H1 (cell line): ENCODE data around the gene CRKL. TPM values are rescaled to one million over a fixed set of nuclear protein-coding genes. Genes with fewer than 3 reads are reported as not detected.

Source experiments
- MAX ChIP-seq: IDR thresholded peaks from 2 replicates; pipeline ENCODE4 v1.6.1; 2012; ENCODE audit warnings: inconsistent platforms
- SIN3A ChIP-seq, 2 experiments: IDR thresholded peaks in 1 of 2; conservative IDR thresholded peaks in 1 of 2; 2 replicates each; pipeline ENCODE4 v1.6.1; 2011 to 2012; ENCODE audit warnings: low read length in 2 of 2, improper control_type of control experiment in 1 of 2, low read depth in 1 of 2, mild to moderate bottlenecking in 1 of 2
- polyA plus RNA-seq, 7 experiments: library from polyadenylated mRNA; depleted of rRNA in 3 of 7; stranded (reverse) in 5 of 7; unstranded in 2 of 7; fragments of >200 nt in 5 of 7; fragments of 200-250 nt in 2 of 7; gene quantifications; 1 replicate in 5 of 7; 2 replicates in 1 of 7; 4 replicates in 1 of 7; pipeline versions ENCODE4 v1.2.1 to v1.2.3, GENCODE V29; 2011 to 2013; ENCODE audit warnings: missing spikeins in 2 of 7, mixed read lengths in 2 of 7
- total RNA-seq: library from RNA; stranded (reverse); fragmentation: NEBNext Ultra II Directional; extraction: Animal tissue kit (Norgen Biotek cat#: 25700); gene quantifications from 2 replicates; pipeline ENCODE4 v1.2.1, GENCODE V29; 2021
- TF ChIP-seq, protein P1 (sequence below), 3 experiments: IDR thresholded peaks; 1 replicate in 2 of 3; 2 replicates in 1 of 3; pipeline versions ENCODE4 v1.5.1 to v1.6.1; 2011; ENCODE audit warnings: low read length in 3 of 3, mild to moderate bottlenecking in 3 of 3, inconsistent platforms in 2 of 3, low read depth in 1 of 3, moderate library complexity in 1 of 3; ENCODE audit not compliant: insufficient read depth in 1 of 3; ENCODE audit errors: control extremely low read depth in 1 of 3

CRKL gene
- total and polyA plus RNA-seq, 2 of the 8 experiments (the other 6 are each of a cell fraction or from before 2014, with no cell fraction given) = 34.5 to 94.5 TPM

GRCh38 chr22:20885557-20886323, 31.5 kb upstream of the CRKL start (continued):
- TF ChIP-seq SIN3A (conservative IDR thresholded peaks at IDR 0.05 in 1 of 2, IDR thresholded peaks at IDR 0.05 in 1 of 2; ENCODE audit: low read depth in 1 of 2, low read length in 2 of 2) = peak in 1 of 2 experiments; percentile 79; a peak in 1 of 4 replicates
- TF ChIP-seq, protein P1, sequence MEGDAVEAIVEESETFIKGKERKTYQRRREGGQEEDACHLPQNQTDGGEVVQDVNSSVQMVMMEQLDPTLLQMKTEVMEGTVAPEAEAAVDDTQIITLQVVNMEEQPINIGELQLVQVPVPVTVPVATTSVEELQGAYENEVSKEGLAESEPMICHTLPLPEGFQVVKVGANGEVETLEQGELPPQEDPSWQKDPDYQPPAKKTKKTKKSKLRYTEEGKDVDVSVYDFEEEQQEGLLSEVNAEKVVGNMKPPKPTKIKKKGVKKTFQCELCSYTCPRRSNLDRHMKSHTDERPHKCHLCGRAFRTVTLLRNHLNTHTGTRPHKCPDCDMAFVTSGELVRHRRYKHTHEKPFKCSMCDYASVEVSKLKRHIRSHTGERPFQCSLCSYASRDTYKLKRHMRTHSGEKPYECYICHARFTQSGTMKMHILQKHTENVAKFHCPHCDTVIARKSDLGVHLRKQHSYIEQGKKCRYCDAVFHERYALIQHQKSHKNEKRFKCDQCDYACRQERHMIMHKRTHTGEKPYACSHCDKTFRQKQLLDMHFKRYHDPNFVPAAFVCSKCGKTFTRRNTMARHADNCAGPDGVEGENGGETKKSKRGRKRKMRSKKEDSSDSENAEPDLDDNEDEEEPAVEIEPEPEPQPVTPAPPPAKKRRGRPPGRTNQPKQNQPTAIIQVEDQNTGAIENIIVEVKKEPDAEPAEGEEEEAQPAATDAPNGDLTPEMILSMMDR (IDR thresholded peaks at IDR 0.05; ENCODE audit: control extremely low read depth in 1 of 3, insufficient read depth in 1 of 3, low read depth in 1 of 3, low read length in 3 of 3) = peak; percentile 97 to 100 (median 100)
- peak; percentile 43 for TF ChIP-seq MAX
